Dedifferentiated amniotic fluid mesenchymal stem cell (primary cell): Measurements from ENCODE around the gene LAMTOR5.
A peak's percentile ranks its signal among the peaks of the same experiment; 100 is the strongest.

Experiments
- DNase-seq: peaks from one replicate; pipeline ENCODE4 v3.0.0-alpha.2; 2016; ENCODE audit errors: extremely low spot score

Gene LAMTOR5

GRCh38 chr1:110387048-110387754 is 20.3 kb downstream of the LAMTOR5 start:
- DNase-seq, result no peak

GRCh38 chr1:110385369-110385768 is 22.1 kb downstream of the LAMTOR5 start:
- DNase-seq, result no peak

- no peak for DNase-seq
These were observed 22.7 kb downstream of the LAMTOR5 start for GRCh38 chr1:110384581-110385321.

GRCh38 chr1:110383251-110383990 is 24.1 kb downstream of the LAMTOR5 start:
- no peak for DNase-seq

DNA sequence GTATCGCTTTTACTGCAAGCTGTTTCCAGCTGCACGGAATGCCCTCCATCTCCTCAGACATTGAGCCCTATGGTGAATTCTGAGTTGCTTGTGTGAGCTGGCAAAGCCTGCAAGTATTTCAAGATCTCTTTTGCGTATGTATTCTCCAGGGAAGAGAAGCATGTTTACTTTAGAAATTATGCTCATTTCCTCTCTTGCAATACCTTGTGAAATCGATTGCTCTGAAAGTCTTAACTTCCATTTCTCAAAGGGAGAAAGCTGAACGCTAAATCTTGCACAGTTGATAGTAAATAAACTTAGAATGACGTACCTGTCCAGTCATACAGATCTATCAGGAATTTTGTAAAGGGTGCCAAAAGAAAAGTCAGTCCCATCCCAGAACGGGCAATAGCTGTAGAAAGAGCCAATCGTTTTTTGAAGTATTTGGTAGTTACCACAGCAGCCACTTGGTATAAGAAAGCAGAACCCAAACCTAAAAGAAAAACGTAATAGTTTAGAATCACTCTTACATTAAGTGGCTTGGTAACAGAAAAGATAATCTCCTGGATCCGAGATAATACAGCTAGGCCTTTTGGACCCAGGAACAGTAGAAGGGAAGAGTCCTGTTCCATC is 26.7 kb downstream of the LAMTOR5 start:
- peak; percentile 93 for DNase-seq

GRCh38 chr1:110375490-110375889 is 32.0 kb downstream of the LAMTOR5 start:
- no peak for DNase-seq

DNA sequence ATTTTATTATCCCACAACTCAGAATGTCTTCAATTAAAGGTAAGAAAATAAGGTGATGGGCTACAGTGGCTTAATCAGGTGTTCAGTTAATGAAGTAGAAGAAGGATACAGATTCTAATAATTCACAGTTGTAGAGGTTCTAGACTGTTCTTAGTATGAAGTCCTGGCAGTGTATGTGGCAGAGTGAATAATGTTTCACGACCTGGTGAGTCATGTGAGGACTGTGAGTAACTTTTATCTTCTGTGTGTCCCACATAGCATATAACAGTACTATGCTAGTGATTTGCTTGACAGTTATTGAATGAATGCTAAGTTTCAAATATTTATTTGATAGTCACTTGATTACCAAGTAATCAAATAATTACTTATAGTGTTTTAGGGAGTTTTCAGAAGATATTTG is 36.7 kb downstream of the LAMTOR5 start:
- peak; percentile 26 for DNase-seq

- no peak for DNase-seq
These were observed 43.3 kb downstream of the LAMTOR5 start for GRCh38 chr1:110364221-110364620.

DNA sequence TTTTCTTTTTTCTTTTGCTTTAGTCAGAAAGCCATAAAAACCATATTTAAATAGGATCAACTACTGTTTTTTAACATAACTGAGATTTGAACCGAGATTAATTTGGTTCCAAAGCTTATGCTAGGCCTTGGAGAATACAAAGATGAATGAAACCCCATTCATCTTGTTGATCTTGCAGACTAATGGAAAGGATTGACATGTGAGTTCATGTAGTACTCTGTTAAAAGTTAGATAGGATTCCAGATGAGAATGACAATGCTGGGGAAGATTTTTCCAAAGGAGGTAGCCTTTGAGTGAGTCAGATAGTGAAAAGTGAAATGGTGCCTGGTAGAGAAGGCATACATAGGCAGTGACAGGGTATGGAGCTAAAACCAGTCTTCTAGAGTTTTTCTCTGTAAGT is 45.6 kb downstream of the LAMTOR5 start:
- no peak for DNase-seq

DNA sequence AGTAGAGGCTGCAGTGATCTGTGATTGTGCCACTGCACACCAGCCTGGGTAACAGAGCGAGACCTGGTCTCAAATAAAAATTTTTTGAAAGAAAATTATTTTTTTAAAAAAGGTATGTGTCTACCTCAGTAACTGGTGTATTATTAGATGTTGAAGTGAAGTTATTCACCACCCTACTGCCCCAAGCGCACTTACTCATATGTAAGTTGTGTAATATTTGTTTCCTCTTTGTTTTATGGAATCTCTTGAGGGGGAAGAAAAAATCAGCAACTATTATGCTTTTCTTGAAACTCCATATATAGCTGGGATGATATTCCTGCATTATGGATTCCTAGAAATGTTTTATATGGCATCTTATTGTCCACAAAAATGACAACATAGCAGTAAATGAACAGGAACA is 47.1 kb downstream of the LAMTOR5 start:
- no peak for DNase-seq

DNA sequence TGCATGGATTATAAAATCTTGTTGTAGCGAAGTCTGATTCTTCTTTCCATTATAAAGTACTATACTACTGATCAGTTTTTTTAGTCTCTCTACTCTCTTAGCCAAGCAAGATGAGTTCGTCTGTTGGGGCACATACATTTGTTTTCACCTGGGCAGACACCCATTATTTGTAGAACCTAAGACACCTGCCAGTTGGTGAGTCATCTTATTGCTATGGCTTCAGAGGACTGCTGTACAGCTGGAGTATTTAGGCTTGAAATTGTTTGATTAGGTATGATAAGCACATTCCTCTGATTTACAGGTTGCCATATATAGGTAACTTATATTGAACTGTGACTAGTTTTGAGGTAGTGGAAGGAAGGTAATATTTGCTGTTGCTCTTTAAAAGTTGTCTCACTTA is 51.1 kb downstream of the LAMTOR5 start:
- no peak for DNase-seq

DNA sequence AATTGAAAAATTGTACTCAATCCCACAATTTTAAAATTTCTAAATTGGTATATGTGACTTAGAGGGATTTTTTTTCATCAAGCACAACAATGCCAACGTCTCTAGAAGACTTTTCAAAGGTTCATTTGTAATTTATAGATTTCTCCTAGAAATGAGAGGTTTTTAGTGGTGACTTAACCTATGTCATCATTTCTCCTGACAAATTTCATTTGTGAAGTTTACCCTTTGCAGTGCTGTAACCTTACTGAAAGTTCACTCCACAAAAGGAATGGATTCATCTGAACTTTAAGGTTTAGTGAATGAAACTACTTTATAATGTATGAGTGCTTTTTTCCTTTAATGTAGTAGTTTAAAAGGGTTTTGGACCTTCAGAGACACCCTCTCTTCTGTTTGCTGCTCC is 52.2 kb downstream of the LAMTOR5 start:
- DNase-seq, result no peak
